GM23338 (cell line): ENCODE measurements around the gene STK39. TPM values are rescaled to one million over a fixed set of nuclear protein-coding genes. Genes with fewer than 3 reads are reported as not detected.

Experiments used
- ATAC-seq: fragments of 200-7000 bp; cut with Tn5 transposase; 3 replicates; pipeline ENCODE4 v1.9.1; 2020
- DNase-seq: peaks from one replicate; pipeline ENCODE4 v3.0.0-alpha.2; 2015; ENCODE audit warnings: low spot score
- H2AFZ ChIP-seq: fragments of 200-600 bp; sonication (generic); 2 replicates; pipeline ENCODE4 v1.8.0; 2016; ENCODE audit warnings: antibody characterized with exemption, mild to moderate bottlenecking, moderate library complexity
- H3F3A ChIP-seq: fragments of 200-600 bp; sonication (generic); replicated peaks from 2 replicates; pipeline ENCODE4 v1.8.0; 2017; ENCODE audit warnings: antibody characterized with exemption, mixed run types, low read depth
- H3K27ac ChIP-seq: fragments of 200-600 bp; sonication (generic); 2 replicates; pipeline ENCODE4 v1.6.1; 2016; ENCODE audit warnings: low read depth
- H3K27me3 ChIP-seq: fragments of 200-600 bp; sonication (generic); 2 replicates; pipeline ENCODE4 v1.8.0; 2016; ENCODE audit warnings: mild to moderate bottlenecking, mixed run types, moderate library complexity; ENCODE audit not compliant: insufficient read depth
- H3K36me3 ChIP-seq: fragments of 200-600 bp; sonication (generic); 2 replicates; pipeline ENCODE4 v1.8.0; 2016; ENCODE audit warnings: mild to moderate bottlenecking; ENCODE audit not compliant: insufficient read depth
- H3K4me1 ChIP-seq: fragments of 200-600 bp; sonication (generic); 2 replicates; pipeline ENCODE4 v1.8.0; 2016; ENCODE audit warnings: mild to moderate bottlenecking, moderate library complexity; ENCODE audit not compliant: insufficient read depth
- H3K4me2 ChIP-seq: fragments of 200-600 bp; sonication (generic); 2 replicates; pipeline ENCODE4 v1.7.1; 2017; ENCODE audit warnings: mixed run types
- H3K4me3 ChIP-seq: fragments of 200-600 bp; sonication (generic); 2 replicates; pipeline ENCODE4 v1.6.1; 2016; ENCODE audit warnings: mixed run types
- H3K79me2 ChIP-seq: fragments of 200-600 bp; sonication (generic); replicated peaks from 2 replicates; pipeline ENCODE4 v1.8.0; 2017; ENCODE audit warnings: mild to moderate bottlenecking; ENCODE audit not compliant: insufficient read depth
- H3K9me2 ChIP-seq: fragments of 200-600 bp; sonication (generic); 2 replicates; pipeline ENCODE4 v1.8.0; 2017; ENCODE audit not compliant: insufficient read depth
- H4K20me1 ChIP-seq: fragments of 200-600 bp; sonication (generic); replicated peaks from 2 replicates; pipeline ENCODE4 v1.8.0; 2017; ENCODE audit warnings: mild to moderate bottlenecking; ENCODE audit not compliant: insufficient read depth
- H3K27ac Mint-ChIP-seq: 2 replicates; pipeline ENCODE4 v1.8.0; 2020; ENCODE audit warnings: inconsistent platforms, mild to moderate bottlenecking, moderate library complexity, mixed read lengths
- H3K27me3 Mint-ChIP-seq: 3 replicates; pipeline ENCODE4 v1.8.0; 2022; ENCODE audit warnings: low read depth, mild to moderate bottlenecking, moderate library complexity, mixed read lengths, inconsistent platforms; ENCODE audit not compliant: insufficient read depth, poor library complexity
- H3K36me3 Mint-ChIP-seq: 3 replicates; pipeline ENCODE4 v1.8.0; 2021; ENCODE audit warnings: low read depth, mild to moderate bottlenecking, inconsistent platforms, moderate library complexity, mixed read lengths
- H3K4me1 Mint-ChIP-seq: 3 replicates; pipeline ENCODE4 v1.8.0; 2020; ENCODE audit warnings: mild to moderate bottlenecking, inconsistent platforms, mixed read lengths
- H3K4me3 Mint-ChIP-seq: 3 replicates; pipeline ENCODE4 v1.8.0; 2021; ENCODE audit warnings: moderate library complexity, mild to moderate bottlenecking, inconsistent platforms, mixed read lengths
- H3K9me3 Mint-ChIP-seq: 3 replicates; pipeline ENCODE4 v1.8.0; 2020; ENCODE audit warnings: moderate library complexity, mild to moderate bottlenecking, inconsistent platforms, mixed read lengths
- CREB1 ChIP-seq: fragments of 250-450 bp; sonication (Bioruptor Pico); IDR thresholded peaks from 2 replicates; pipeline ENCODE4 v1.5.0; 2020; ENCODE audit warnings: low read depth, mild to moderate bottlenecking, moderate library complexity
- CTCF ChIP-seq, 2 experiments: fragments of 200-600 bp in 1 of 2; sonication (generic) in 1 of 2; conservative IDR thresholded peaks; 2 replicates each; pipeline versions ENCODE4 v1.5.1 to v1.6.1; 2016 to 2017; ENCODE audit warnings: antibody characterized with exemption in 2 of 2, low read depth in 2 of 2, mild to moderate bottlenecking in 2 of 2, moderate library complexity in 1 of 2
- EZH2 ChIP-seq: fragments of 200-600 bp; sonication (generic); IDR thresholded peaks from one replicate; pipeline ENCODE4 v1.8.0; 2017; ENCODE audit warnings: antibody characterized with exemption, mild to moderate bottlenecking, low read depth; ENCODE audit not compliant: unreplicated experiment
- EZH2phosphoT487 ChIP-seq: fragments of 200-600 bp; sonication (generic); IDR thresholded peaks from one replicate; pipeline ENCODE4 v1.8.1; 2018; ENCODE audit warnings: antibody characterized with exemption; ENCODE audit not compliant: unreplicated experiment
- JUNB ChIP-seq: IDR thresholded peaks from one replicate; pipeline ENCODE4 v1.6.1; 2016; ENCODE audit warnings: antibody characterized with exemption; ENCODE audit not compliant: unreplicated experiment
- NANOG ChIP-seq: IDR thresholded peaks from 2 replicates; pipeline ENCODE4 v1.6.1; 2016; ENCODE audit warnings: antibody characterized with exemption, borderline replicate concordance
- POLR2AphosphoS5 ChIP-seq: IDR thresholded peaks from 2 replicates; pipeline ENCODE4 v1.6.1; 2016; ENCODE audit warnings: antibody characterized with exemption, low read depth
- REST ChIP-seq: IDR thresholded peaks from one replicate; pipeline ENCODE4 v1.6.1; 2018; ENCODE audit warnings: antibody characterized with exemption; ENCODE audit not compliant: unreplicated experiment
- STAT1 ChIP-seq: IDR thresholded peaks from one replicate; pipeline ENCODE4 v1.6.1; 2016; ENCODE audit warnings: antibody characterized with exemption; ENCODE audit not compliant: unreplicated experiment
- ZNF114 ChIP-seq: fragments of 250-450 bp; sonication (Bioruptor Pico); IDR thresholded peaks from 2 replicates; pipeline ENCODE4 v1.5.0; 2020; ENCODE audit warnings: mild to moderate bottlenecking, moderate library complexity
- ZNF331 ChIP-seq: fragments of 250-450 bp; sonication (Bioruptor Pico); IDR thresholded peaks from 2 replicates; pipeline ENCODE4 v1.5.0; 2020; ENCODE audit warnings: low read depth, mild to moderate bottlenecking, moderate library complexity
- polyA plus RNA-seq: library from polyadenylated mRNA; unstranded; fragments of >200 nt; fragmentation: Nextera tagmentation; extraction: Ambion mirVana; gene quantifications from 2 replicates; pipeline ENCODE4 v1.2.1, GENCODE V29; 2016
- total RNA-seq: library from RNA; depleted of rRNA; stranded (reverse); fragments of >200 nt; shearing (Covaris generic); gene quantifications from 2 replicates; pipeline ENCODE4 v1.2.3, GENCODE V29; 2014
- TF ChIP-seq, protein P1 (sequence below): fragments of 250-450 bp; sonication (Bioruptor Pico); IDR thresholded peaks from 2 replicates; pipeline ENCODE4 v1.5.0; 2020; ENCODE audit warnings: mild to moderate bottlenecking, moderate library complexity
- TF ChIP-seq, protein P2 (sequence below): IDR thresholded peaks from 2 replicates; pipeline ENCODE4 v1.6.1; 2016; ENCODE audit warnings: antibody characterized with exemption

STK39 gene
- total and polyA plus RNA-seq, 2 experiments from 2014 or later, result 9.5 to 16.9 TPM

GRCh38 chr2:168216351-168217005 is 30.9 kb downstream of the STK39 start:
- no peak for ATAC-seq

More at GRCh38 chr2:168216351-168217005, 30.9 kb downstream of the STK39 start:
- Histone ChIP-seq H3K79me2 (no peaks in the 10 kb centered on the region), H2AFZ (no peak overlapping the region), H4K20me1 (no peaks in the 10 kb centered on the region), H3K36me3 (no peaks in the 10 kb centered on the region), H3K4me1 (no peaks in the 10 kb centered on the region), H3K27ac (no peak overlapping the region), H3K9me2 (no peaks in the 10 kb centered on the region), H3K4me2 (no peak overlapping the region), H3K4me3 (no peak overlapping the region), H3K27me3 (no peaks in the 10 kb centered on the region), H3F3A (no peaks in the 10 kb centered on the region)
- Mint-ChIP-seq H3K27me3 (no peaks in the 10 kb centered on the region), H3K36me3 (no peaks in the 10 kb centered on the region), H3K9me3 (no peaks in the 10 kb centered on the region), H3K27ac (no peak overlapping the region), H3K4me3 (no peak overlapping the region), H3K4me1 (peaks cover 21% of the 10 kb centered on the region)
- DNase-seq, result no peak
- TF ChIP-seq CREB1 (CRISPR knock-in tag), result no peak
- TF ChIP-seq, protein P1, sequence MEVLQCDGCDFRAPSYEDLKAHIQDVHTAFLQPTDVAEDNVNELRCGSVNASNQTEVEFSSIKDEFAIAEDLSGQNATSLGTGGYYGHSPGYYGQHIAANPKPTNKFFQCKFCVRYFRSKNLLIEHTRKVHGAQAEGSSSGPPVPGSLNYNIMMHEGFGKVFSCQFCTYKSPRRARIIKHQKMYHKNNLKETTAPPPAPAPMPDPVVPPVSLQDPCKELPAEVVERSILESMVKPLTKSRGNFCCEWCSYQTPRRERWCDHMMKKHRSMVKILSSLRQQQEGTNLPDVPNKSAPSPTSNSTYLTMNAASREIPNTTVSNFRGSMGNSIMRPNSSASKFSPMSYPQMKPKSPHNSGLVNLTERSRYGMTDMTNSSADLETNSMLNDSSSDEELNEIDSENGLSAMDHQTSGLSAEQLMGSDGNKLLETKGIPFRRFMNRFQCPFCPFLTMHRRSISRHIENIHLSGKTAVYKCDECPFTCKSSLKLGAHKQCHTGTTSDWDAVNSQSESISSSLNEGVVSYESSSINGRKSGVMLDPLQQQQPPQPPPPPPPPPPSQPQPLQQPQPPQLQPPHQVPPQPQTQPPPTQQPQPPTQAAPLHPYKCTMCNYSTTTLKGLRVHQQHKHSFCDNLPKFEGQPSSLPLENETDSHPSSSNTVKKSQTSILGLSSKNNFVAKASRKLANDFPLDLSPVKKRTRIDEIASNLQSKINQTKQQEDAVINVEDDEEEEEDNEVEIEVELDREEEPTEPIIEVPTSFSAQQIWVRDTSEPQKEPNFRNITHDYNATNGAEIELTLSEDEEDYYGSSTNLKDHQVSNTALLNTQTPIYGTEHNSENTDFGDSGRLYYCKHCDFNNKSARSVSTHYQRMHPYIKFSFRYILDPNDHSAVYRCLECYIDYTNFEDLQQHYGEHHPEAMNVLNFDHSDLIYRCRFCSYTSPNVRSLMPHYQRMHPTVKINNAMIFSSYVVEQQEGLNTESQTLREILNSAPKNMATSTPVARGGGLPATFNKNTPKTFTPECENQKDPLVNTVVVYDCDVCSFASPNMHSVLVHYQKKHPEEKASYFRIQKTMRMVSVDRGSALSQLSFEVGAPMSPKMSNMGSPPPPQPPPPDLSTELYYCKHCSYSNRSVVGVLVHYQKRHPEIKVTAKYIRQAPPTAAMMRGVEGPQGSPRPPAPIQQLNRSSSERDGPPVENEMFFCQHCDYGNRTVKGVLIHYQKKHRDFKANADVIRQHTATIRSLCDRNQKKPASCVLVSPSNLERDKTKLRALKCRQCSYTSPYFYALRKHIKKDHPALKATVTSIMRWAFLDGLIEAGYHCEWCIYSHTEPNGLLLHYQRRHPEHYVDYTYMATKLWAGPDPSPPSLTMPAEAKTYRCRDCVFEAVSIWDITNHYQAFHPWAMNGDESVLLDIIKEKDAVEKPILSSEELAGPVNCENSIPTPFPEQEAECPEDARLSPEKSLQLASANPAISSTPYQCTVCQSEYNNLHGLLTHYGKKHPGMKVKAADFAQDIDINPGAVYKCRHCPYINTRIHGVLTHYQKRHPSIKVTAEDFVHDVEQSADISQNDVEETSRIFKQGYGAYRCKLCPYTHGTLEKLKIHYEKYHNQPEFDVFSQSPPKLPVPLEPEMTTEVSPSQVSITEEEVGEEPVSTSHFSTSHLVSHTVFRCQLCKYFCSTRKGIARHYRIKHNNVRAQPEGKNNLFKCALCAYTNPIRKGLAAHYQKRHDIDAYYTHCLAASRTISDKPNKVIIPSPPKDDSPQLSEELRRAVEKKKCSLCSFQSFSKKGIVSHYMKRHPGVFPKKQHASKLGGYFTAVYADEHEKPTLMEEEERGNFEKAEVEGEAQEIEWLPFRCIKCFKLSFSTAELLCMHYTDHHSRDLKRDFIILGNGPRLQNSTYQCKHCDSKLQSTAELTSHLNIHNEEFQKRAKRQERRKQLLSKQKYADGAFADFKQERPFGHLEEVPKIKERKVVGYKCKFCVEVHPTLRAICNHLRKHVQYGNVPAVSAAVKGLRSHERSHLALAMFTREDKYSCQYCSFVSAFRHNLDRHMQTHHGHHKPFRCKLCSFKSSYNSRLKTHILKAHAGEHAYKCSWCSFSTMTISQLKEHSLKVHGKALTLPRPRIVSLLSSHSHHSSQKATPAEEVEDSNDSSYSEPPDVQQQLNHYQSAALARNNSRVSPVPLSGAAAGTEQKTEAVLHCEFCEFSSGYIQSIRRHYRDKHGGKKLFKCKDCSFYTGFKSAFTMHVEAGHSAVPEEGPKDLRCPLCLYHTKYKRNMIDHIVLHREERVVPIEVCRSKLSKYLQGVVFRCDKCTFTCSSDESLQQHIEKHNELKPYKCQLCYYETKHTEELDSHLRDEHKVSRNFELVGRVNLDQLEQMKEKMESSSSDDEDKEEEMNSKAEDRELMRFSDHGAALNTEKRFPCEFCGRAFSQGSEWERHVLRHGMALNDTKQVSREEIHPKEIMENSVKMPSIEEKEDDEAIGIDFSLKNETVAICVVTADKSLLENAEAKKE, result no peak
- TF ChIP-seq ZNF331, result no peak
- no peak for TF ChIP-seq REST
- no peak for TF ChIP-seq ZNF114 (CRISPR knock-in tag)
- TF ChIP-seq, protein P2, sequence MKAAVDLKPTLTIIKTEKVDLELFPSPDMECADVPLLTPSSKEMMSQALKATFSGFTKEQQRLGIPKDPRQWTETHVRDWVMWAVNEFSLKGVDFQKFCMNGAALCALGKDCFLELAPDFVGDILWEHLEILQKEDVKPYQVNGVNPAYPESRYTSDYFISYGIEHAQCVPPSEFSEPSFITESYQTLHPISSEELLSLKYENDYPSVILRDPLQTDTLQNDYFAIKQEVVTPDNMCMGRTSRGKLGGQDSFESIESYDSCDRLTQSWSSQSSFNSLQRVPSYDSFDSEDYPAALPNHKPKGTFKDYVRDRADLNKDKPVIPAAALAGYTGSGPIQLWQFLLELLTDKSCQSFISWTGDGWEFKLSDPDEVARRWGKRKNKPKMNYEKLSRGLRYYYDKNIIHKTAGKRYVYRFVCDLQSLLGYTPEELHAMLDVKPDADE, result no peak
- TF ChIP-seq EZH2, result no peak
- no peak for TF ChIP-seq STAT1
- TF ChIP-seq CTCF (conservative IDR thresholded peaks at IDR 0.05; ENCODE audit: low read depth in 2 of 2), result no peak
- TF ChIP-seq EZH2phosphoT487, result no peak
- no peak for TF ChIP-seq POLR2AphosphoS5
- no peak for TF ChIP-seq NANOG
- TF ChIP-seq JUNB, result no peak
